ENCODE results near the gene OSBPL9. TPM values are rescaled to one million over a fixed set of nuclear protein-coding genes. Genes with fewer than 3 reads are reported as not detected.

Gene OSBPL9
- total and polyA plus RNA-seq, 2 donors (not counting 1 experiment from before 2014, with no cell fraction given) = 23.1 to 59.6 TPM

DNA sequence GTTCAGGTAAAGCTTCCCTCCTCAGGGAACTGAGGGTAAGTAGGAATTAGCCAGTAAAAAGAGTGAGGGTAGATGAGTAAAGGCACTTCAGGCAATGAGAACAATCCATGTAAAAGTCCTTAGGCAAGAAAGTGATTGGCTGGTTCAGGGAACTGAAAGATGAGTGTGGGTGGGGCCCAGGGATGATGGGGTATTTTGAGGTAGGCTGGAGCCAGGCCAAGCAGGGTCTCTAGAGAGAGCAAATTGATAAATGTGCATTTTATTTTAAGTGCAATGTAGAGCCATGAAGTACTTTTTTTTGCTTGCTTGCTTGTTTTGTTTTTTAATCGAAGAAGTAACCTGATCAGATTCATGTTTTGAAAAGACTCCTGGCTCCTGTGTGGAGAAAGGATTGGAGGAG is 26.5 kb downstream of the OSBPL9 start:
- peaks cover 2% of the 10 kb centered on the region for H3K9me3 Mint-ChIP-seq (ENCODE audit: insufficient read depth)
- H3K4me3 Mint-ChIP-seq = no peak overlapping the region
- TF ChIP-seq, protein P1, sequence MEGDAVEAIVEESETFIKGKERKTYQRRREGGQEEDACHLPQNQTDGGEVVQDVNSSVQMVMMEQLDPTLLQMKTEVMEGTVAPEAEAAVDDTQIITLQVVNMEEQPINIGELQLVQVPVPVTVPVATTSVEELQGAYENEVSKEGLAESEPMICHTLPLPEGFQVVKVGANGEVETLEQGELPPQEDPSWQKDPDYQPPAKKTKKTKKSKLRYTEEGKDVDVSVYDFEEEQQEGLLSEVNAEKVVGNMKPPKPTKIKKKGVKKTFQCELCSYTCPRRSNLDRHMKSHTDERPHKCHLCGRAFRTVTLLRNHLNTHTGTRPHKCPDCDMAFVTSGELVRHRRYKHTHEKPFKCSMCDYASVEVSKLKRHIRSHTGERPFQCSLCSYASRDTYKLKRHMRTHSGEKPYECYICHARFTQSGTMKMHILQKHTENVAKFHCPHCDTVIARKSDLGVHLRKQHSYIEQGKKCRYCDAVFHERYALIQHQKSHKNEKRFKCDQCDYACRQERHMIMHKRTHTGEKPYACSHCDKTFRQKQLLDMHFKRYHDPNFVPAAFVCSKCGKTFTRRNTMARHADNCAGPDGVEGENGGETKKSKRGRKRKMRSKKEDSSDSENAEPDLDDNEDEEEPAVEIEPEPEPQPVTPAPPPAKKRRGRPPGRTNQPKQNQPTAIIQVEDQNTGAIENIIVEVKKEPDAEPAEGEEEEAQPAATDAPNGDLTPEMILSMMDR (IDR thresholded peaks at IDR 0.05) = no peak
- no peak for TF ChIP-seq EZH2 (IDR thresholded peaks at IDR 0.05; ENCODE audit: borderline replicate concordance, insufficient read depth, low read depth, low read length, poor library complexity, severe bottlenecking)
- no peak overlapping the region for H3K4me2 ChIP-seq (replicated peaks; ENCODE audit: low read depth, low read length, poor library complexity, severe bottlenecking)
- no peak overlapping the region for H3K4me3 ChIP-seq (ENCODE audit: control extremely low read depth in 1 of 5, extremely low read depth in 1 of 5, insufficient read depth in 1 of 5, low read depth in 2 of 5, low read length in 4 of 5)
- no peak overlapping the region for H3K27ac ChIP-seq (ENCODE audit: low read length in 2 of 2)
- DNase-seq (no peak), ATAC-seq (ENCODE audit: low read depth) (no peak)
- no peak overlapping the region for H3K27ac Mint-ChIP-seq
- no peaks in the 10 kb centered on the region for H3K27me3 Mint-ChIP-seq
- H3K27me3 ChIP-seq (replicated peaks in 1 of 4; ENCODE audit: control extremely low read depth in 1 of 4, control insufficient read depth in 3 of 4, insufficient read depth in 4 of 4, low read length in 3 of 4) = no peaks in the 10 kb centered on the region
- ChIA-PET CTCF (interaction anchor here (0.6 kb wide), 1 partner anchor 104 kb away, joined by 3 read pairs; no protein-coding TSS in a partner anchor), POLR2A (no interaction called here)
- H3K79me2 ChIP-seq (ENCODE audit: control insufficient read depth, insufficient read depth, low read length) = peaks cover 62% of the 10 kb centered on the region
- H2AFZ ChIP-seq (ENCODE audit: insufficient read depth, low read depth, low read length, poor library complexity, severe bottlenecking) = no peak overlapping the region
- no peaks in the 10 kb centered on the region for H3K9me3 ChIP-seq (ENCODE audit: control extremely low read depth in 1 of 3, control insufficient read depth in 2 of 3, insufficient read depth in 1 of 3, low read length in 2 of 3)
- no peaks in the 10 kb centered on the region for H3K4me1 ChIP-seq (ENCODE audit: control insufficient read depth in 2 of 2, insufficient read depth in 2 of 2, low read length in 2 of 2)
- H3K9ac ChIP-seq (ENCODE audit: low read length) = no peak overlapping the region
- H4K20me1 ChIP-seq (ENCODE audit: control insufficient read depth, insufficient read depth, low read length, poor library complexity, severe bottlenecking) = peaks cover 27% of the 10 kb centered on the region
- H3K36me3 ChIP-seq (replicated peaks in 1 of 2; ENCODE audit: control extremely low read depth in 1 of 2, control insufficient read depth in 1 of 2, extremely low read depth in 1 of 2, insufficient read depth in 2 of 2, low read length in 1 of 2) = no peaks in the 10 kb centered on the region
- intact Hi-C loops (cut with micrococcal nuclease) = no loop called here
- H3K4me1 Mint-ChIP-seq = peaks cover 8% of the 10 kb centered on the region
- 100% methylated on average over 1 of the region's 1 CpG for WGBS (ENCODE audit: insufficient coverage)

DNA sequence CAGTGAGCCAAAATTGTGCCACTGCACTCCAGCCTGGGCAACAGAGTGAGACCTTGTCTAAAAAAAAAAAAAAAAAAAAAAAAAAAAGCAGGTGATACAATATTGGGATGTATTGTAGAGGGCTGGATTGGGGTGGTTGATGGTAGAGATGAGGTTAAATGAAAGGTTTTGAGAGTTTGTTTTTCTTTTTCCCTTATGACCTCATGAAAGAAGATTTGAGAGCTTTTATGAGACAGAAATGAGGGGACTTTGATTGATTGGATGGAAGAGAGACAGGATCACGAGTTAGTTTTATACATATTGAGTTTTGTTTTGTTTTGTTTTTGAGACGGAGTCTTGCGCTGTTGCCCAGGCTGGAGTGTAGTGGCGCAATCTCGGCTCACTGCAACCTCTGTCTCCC is 27.1 kb downstream of the OSBPL9 start:
- Histone ChIP-seq H4K20me1 (ENCODE audit: control insufficient read depth, insufficient read depth, low read length, poor library complexity, severe bottlenecking) (peaks cover 29% of the 10 kb centered on the region), H3K4me2 (replicated peaks; ENCODE audit: low read depth, low read length, poor library complexity, severe bottlenecking) (no peak overlapping the region), H2AFZ (ENCODE audit: insufficient read depth, low read depth, low read length, poor library complexity, severe bottlenecking) (no peak overlapping the region), H3K9ac (ENCODE audit: low read length) (no peak overlapping the region), H3K9me3 (ENCODE audit: control extremely low read depth in 1 of 3, control insufficient read depth in 2 of 3, insufficient read depth in 1 of 3, low read length in 2 of 3) (no peaks in the 10 kb centered on the region), H3K36me3 (replicated peaks in 1 of 2; ENCODE audit: control extremely low read depth in 1 of 2, control insufficient read depth in 1 of 2, extremely low read depth in 1 of 2, insufficient read depth in 2 of 2, low read length in 1 of 2) (no peaks in the 10 kb centered on the region), H3K4me3 (ENCODE audit: control extremely low read depth in 1 of 5, extremely low read depth in 1 of 5, insufficient read depth in 1 of 5, low read depth in 2 of 5, low read length in 4 of 5) (no peak overlapping the region), H3K27me3 (replicated peaks in 1 of 4; ENCODE audit: control extremely low read depth in 1 of 4, control insufficient read depth in 3 of 4, insufficient read depth in 4 of 4, low read length in 3 of 4) (no peaks in the 10 kb centered on the region), H3K79me2 (ENCODE audit: control insufficient read depth, insufficient read depth, low read length) (peaks cover 65% of the 10 kb centered on the region), H3K27ac (ENCODE audit: low read length in 2 of 2) (no peak overlapping the region), H3K4me1 (ENCODE audit: control insufficient read depth in 2 of 2, insufficient read depth in 2 of 2, low read length in 2 of 2) (no peaks in the 10 kb centered on the region)
- ATAC-seq (ENCODE audit: low read depth) (no peak), DNase-seq (no peak)
- intact Hi-C loops (cut with micrococcal nuclease) = no loop called here
- POLR2A ChIA-PET = no interaction called here
- peaks cover 2% of the 10 kb centered on the region for H3K9me3 Mint-ChIP-seq (ENCODE audit: insufficient read depth)
- TF ChIP-seq, protein P1 (IDR thresholded peaks at IDR 0.05) = no peak
- TF ChIP-seq EZH2 (IDR thresholded peaks at IDR 0.05; ENCODE audit: borderline replicate concordance, insufficient read depth, low read depth, low read length, poor library complexity, severe bottlenecking) = no peak
- H3K27me3 Mint-ChIP-seq = no peaks in the 10 kb centered on the region
- H3K27ac Mint-ChIP-seq = no peak overlapping the region
- H3K4me3 Mint-ChIP-seq = no peak overlapping the region
- CTCF ChIA-PET = interaction anchor here (0.6 kb wide), 2 partner anchors 104 to 380 kb away, joined by 3 read pairs; no protein-coding TSS in a partner anchor
- H3K4me1 Mint-ChIP-seq = peaks cover 9% of the 10 kb centered on the region
- WGBS (ENCODE audit: insufficient coverage) = 100% methylated on average over 2 of the region's 5 CpGs

Measured in B cell (primary cell).